ENCODE results near the gene VPS35. TPM values are rescaled to one million over a fixed set of nuclear protein-coding genes. Genes with fewer than 3 reads are reported as not detected.

The VPS35 gene
- total RNA-seq, 1 donor from 2014 or later: 103 TPM

DNA sequence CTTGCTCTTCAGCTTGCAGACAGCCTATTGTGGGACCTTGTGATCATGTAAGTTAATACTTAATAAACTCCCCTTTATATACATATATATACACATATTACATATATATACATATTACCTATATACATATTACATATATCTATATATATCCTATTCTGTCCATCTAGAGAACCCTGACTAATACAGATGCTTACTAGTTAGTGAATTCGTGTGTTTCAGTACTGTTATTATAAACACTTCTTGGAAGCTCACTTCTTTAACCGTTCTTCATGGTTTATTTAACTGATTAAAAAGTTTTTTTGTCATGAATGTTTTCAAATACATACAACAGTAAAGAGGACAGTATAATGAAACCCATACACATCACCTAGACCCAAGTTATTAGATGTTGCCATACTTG lies 13.1 kb upstream of the VPS35 start:
- DNase-seq (ENCODE audit: extremely low spot score, unreplicated experiment): no peak

DNA sequence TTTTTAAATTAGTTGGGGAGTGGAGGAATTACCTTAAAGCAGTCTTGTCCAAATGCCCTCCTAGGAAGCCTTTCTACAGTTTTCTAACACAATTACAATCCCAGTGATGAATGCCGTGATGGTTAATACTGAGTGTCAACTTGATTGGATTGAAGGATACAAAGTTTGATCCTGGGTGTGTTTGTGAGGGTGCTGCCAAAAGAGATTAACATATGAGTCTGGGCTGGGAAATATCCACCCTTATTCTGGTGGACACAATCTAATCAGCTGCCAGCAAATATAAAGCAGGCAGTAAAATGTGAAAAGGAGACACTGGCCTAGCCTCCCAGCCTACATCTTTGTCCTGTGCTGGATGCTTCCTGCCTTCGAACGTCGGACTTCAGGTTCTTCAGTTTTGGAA lies 12.6 kb upstream of the VPS35 start:
- Mint-ChIP-seq H3K27me3 (ENCODE audit: unreplicated experiment) (no peaks in the 10 kb centered on the region), H3K36me3 (ENCODE audit: unreplicated experiment) (peaks cover 2% of the 10 kb centered on the region), H3K9me3 (ENCODE audit: unreplicated experiment) (no peaks in the 10 kb centered on the region), H3K4me1 (ENCODE audit: unreplicated experiment) (no peaks in the 10 kb centered on the region), H3K4me3 (ENCODE audit: unreplicated experiment) (no peak overlapping the region), H3K27ac (ENCODE audit: unreplicated experiment) (no peak overlapping the region)
- TF ChIP-seq, protein P1, sequence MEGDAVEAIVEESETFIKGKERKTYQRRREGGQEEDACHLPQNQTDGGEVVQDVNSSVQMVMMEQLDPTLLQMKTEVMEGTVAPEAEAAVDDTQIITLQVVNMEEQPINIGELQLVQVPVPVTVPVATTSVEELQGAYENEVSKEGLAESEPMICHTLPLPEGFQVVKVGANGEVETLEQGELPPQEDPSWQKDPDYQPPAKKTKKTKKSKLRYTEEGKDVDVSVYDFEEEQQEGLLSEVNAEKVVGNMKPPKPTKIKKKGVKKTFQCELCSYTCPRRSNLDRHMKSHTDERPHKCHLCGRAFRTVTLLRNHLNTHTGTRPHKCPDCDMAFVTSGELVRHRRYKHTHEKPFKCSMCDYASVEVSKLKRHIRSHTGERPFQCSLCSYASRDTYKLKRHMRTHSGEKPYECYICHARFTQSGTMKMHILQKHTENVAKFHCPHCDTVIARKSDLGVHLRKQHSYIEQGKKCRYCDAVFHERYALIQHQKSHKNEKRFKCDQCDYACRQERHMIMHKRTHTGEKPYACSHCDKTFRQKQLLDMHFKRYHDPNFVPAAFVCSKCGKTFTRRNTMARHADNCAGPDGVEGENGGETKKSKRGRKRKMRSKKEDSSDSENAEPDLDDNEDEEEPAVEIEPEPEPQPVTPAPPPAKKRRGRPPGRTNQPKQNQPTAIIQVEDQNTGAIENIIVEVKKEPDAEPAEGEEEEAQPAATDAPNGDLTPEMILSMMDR (IDR thresholded peaks at IDR 0.05): no peak
- no peak for DNase-seq (ENCODE audit: extremely low spot score, unreplicated experiment)

More for the DNA sequence above, 13.1 kb upstream of the VPS35 start:
- Mint-ChIP-seq H3K27ac (ENCODE audit: unreplicated experiment) (no peak overlapping the region), H3K4me3 (ENCODE audit: unreplicated experiment) (no peak overlapping the region), H3K9me3 (ENCODE audit: unreplicated experiment) (no peaks in the 10 kb centered on the region), H3K4me1 (ENCODE audit: unreplicated experiment) (no peaks in the 10 kb centered on the region), H3K36me3 (ENCODE audit: unreplicated experiment) (peaks cover 2% of the 10 kb centered on the region), H3K27me3 (ENCODE audit: unreplicated experiment) (no peaks in the 10 kb centered on the region)
- TF ChIP-seq, protein P1 (IDR thresholded peaks at IDR 0.05): no peak

DNA sequence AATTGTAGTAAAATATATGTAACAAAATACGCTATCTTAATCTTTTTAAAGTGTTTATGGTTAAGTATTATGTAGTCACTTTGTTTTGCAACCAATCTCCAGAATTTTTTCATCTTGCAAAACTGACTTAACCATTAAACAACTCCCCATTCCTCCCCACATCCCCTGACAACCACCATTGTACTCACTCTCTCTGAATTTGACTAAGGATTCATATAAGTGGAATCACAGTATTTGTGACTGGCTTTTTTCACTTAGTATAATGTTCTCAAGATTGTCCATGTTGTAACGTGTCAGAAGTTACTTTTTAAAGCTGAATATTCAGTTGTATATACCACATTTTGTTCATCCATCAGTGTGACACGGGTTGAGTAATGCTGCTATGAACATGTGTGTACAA lies 11.1 kb upstream of the VPS35 start:
- DNase-seq (ENCODE audit: extremely low spot score, unreplicated experiment): no peak
- TF ChIP-seq, protein P1 (IDR thresholded peaks at IDR 0.05): no peak
- H3K36me3 Mint-ChIP-seq (ENCODE audit: unreplicated experiment): peaks cover 6% of the 10 kb centered on the region
- no peaks in the 10 kb centered on the region for H3K4me1 Mint-ChIP-seq (ENCODE audit: unreplicated experiment)
- no peaks in the 10 kb centered on the region for H3K27me3 Mint-ChIP-seq (ENCODE audit: unreplicated experiment)
- H3K4me3 Mint-ChIP-seq (ENCODE audit: unreplicated experiment): no peak overlapping the region
- H3K9me3 Mint-ChIP-seq (ENCODE audit: unreplicated experiment): no peaks in the 10 kb centered on the region
- H3K27ac Mint-ChIP-seq (ENCODE audit: unreplicated experiment): no peak overlapping the region

DNA sequence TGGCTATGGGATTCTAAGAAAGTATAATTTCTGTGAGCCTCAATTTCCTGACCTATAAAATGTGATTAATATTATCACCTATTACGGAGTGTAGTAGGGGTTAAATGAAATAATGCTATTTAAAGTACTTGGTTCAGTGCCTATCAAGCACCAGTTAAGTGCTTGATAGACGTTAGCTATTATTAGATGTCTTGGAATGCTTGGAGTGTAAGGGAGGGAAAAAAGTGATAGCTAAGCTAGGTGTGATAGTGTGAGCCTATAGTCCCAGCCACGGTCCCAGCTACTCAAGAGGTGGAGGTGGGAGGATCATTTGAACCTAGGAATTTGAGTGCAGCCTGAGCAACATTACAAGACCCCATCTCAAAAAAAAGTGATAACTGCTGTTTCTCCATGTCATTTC lies 8.0 kb upstream of the VPS35 start:
- Mint-ChIP-seq H3K4me3 (ENCODE audit: unreplicated experiment) (no peak overlapping the region), H3K9me3 (ENCODE audit: unreplicated experiment) (no peaks in the 10 kb centered on the region)

DNA sequence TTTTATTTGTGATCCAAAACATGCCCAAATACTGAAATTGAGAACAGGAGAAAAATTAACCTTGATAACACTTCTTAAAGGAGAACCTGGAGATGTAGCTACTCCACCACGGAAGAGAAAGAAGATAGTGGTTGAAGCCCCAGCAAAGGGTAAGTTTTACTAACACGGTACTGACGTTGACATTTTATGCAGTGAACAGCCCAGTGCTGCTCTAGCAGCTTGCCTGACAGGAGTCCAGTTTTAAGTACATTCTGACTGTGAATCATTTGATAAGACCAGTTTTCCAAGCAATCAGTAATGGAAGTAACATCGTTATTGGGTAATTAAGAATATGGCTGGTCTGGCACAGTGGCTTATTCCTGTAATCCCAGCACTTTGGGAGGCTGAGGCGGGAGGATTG lies 7.0 kb upstream of the VPS35 start:
- no peaks in the 10 kb centered on the region for H3K9me3 Mint-ChIP-seq (ENCODE audit: unreplicated experiment)

More for the DNA sequence above, 8.0 kb upstream of the VPS35 start:
- DNase-seq (ENCODE audit: extremely low spot score, unreplicated experiment): no peak
- TF ChIP-seq, protein P1 (IDR thresholded peaks at IDR 0.05): no peak
- Mint-ChIP-seq H3K27me3 (ENCODE audit: unreplicated experiment) (no peaks in the 10 kb centered on the region), H3K36me3 (ENCODE audit: unreplicated experiment) (peaks cover 6% of the 10 kb centered on the region), H3K4me1 (ENCODE audit: unreplicated experiment) (no peaks in the 10 kb centered on the region), H3K27ac (ENCODE audit: unreplicated experiment) (no peak overlapping the region)

More for the DNA sequence above, 7.0 kb upstream of the VPS35 start:
- TF ChIP-seq, protein P1 (IDR thresholded peaks at IDR 0.05): no peak
- Mint-ChIP-seq H3K4me1 (ENCODE audit: unreplicated experiment) (no peaks in the 10 kb centered on the region), H3K4me3 (ENCODE audit: unreplicated experiment) (no peak overlapping the region), H3K27me3 (ENCODE audit: unreplicated experiment) (no peaks in the 10 kb centered on the region), H3K36me3 (ENCODE audit: unreplicated experiment) (peaks cover 6% of the 10 kb centered on the region), H3K27ac (ENCODE audit: unreplicated experiment) (no peak overlapping the region)
- no peak for DNase-seq (ENCODE audit: extremely low spot score, unreplicated experiment)

Data from osteocyte (in vitro differentiated cells).